HG03103 (cell line): ENCODE results near the gene AGAP1.

ENCODE experiments used
- ATAC-seq: cut with Tn5 transposase; IDR thresholded peaks from one replicate; pipeline ENCODE4 v1.9.1; 2021; ENCODE audit warnings: low read depth; ENCODE audit not compliant: unreplicated experiment

The AGAP1 gene

GRCh38 chr2:235723371-235723770 is 229.5 kb downstream of the AGAP1 start:
- no peak for ATAC-seq

- ATAC-seq = no peak
These were observed 230.1 kb downstream of the AGAP1 start for GRCh38 chr2:235723811-235724465.

- ATAC-seq = no peak
These were observed 231.2 kb downstream of the AGAP1 start for GRCh38 chr2:235725016-235725489.

GRCh38 chr2:235725841-235726240 is 232.0 kb downstream of the AGAP1 start:
- no peak for ATAC-seq

- ATAC-seq = no peak
These were observed 232.7 kb downstream of the AGAP1 start for GRCh38 chr2:235726554-235726953.

- ATAC-seq = no peak
These were observed 233.3 kb downstream of the AGAP1 start for GRCh38 chr2:235727174-235727573.

GRCh38 chr2:235727891-235728799 is 234.3 kb downstream of the AGAP1 start:
- ATAC-seq = no peak

- no peak for ATAC-seq
These were observed 235.1 kb downstream of the AGAP1 start for GRCh38 chr2:235728800-235729556.

- no peak for ATAC-seq
These were observed 235.7 kb downstream of the AGAP1 start for GRCh38 chr2:235729557-235729947.

- ATAC-seq = no peak
These were observed 236.3 kb downstream of the AGAP1 start for GRCh38 chr2:235730115-235730514.

- no peak for ATAC-seq
These were observed 239.9 kb downstream of the AGAP1 start for GRCh38 chr2:235733761-235734160.

GRCh38 chr2:235734168-235734567 is 240.3 kb downstream of the AGAP1 start:
- ATAC-seq = no peak

GRCh38 chr2:235734688-235735231 is 240.9 kb downstream of the AGAP1 start:
- ATAC-seq = no peak

- no peak for ATAC-seq
These were observed 243.6 kb downstream of the AGAP1 start for GRCh38 chr2:235737396-235737795.

- no peak for ATAC-seq
These were observed 244.0 kb downstream of the AGAP1 start for GRCh38 chr2:235737840-235738239.

GRCh38 chr2:235739704-235740415 is 246.0 kb downstream of the AGAP1 start:
- no peak for ATAC-seq

- no peak for ATAC-seq
These were observed 247.0 kb downstream of the AGAP1 start for GRCh38 chr2:235740821-235741220.

GRCh38 chr2:235744161-235744560 is 250.3 kb downstream of the AGAP1 start:
- no peak for ATAC-seq

- no peak for ATAC-seq
These were observed 251.8 kb downstream of the AGAP1 start for GRCh38 chr2:235745597-235745996.

GRCh38 chr2:235746257-235746934 is 252.6 kb downstream of the AGAP1 start:
- ATAC-seq = no peak
